GM12891 (cell line): ENCODE measurements around the gene CEP152.

Experiments
- POLR2A ChIP-seq: IDR thresholded peaks from 2 replicates; pipeline ENCODE4 v1.6.1; 2011; ENCODE audit warnings: low read depth, low read length, control low read depth
- POLR2AphosphoS5 ChIP-seq: IDR thresholded peaks from 2 replicates; pipeline ENCODE4 v1.6.1; 2011; ENCODE audit warnings: low read depth, low read length, control low read depth
- TAF1 ChIP-seq: IDR thresholded peaks from 2 replicates; pipeline ENCODE4 v1.6.1; 2011; ENCODE audit warnings: low read depth, low read length, control low read depth

DNA sequence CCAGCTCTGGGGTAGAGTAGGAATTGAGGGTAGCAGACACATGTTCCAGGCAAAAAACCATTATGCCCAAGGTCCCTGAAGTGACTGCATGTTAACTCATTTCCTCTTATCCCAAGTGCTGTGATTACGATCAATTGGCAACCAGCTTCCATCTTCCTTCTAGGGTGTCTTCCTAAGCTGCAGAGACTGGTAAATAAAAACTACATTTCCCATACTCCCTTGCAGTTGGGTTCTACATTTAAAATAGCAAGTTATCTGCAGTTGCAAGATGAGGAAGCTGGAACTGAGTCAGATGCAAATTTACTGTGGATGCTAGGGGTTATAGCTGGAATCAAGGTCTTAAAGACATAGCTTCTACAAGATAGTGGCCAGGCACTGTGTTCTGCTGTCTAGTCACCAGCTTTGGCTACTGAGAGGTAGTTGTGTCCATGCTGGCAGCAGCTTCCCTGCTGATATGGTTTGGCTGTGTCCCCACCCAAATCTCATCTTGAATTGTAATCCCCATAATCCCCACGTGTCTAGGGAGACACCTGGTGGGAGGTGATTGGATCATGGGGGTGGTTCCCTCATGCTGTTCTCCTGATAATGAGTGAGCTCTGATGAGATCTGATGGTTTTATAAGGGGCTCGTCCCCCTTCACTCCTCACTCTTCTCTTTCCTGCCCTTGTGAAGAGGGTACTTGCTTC, 114.1 kb downstream of the CEP152 start:
- TF ChIP-seq POLR2A = no peak
- no peak for TF ChIP-seq TAF1
- no peak for TF ChIP-seq POLR2AphosphoS5
